Measurements from ENCODE around the gene PNO1.
"Not testable (repeated sequence)": the region's sequence is repeated elsewhere in the genome, so short reads cannot be mapped to it uniquely, and the experiment has no call there.

PNO1 gene

GRCh38 chr2:68158134-68158447 lies 403 bp downstream of the PNO1 start:
- no peak for DNase-seq

GRCh38 chr2:68163641-68164040 lies 6.0 kb downstream of the PNO1 start:
- DNase-seq, result no peak

- no peak for DNase-seq
Measured at GRCh38 chr2:68167186-68167585, 9.5 kb downstream of the PNO1 start.

DNA sequence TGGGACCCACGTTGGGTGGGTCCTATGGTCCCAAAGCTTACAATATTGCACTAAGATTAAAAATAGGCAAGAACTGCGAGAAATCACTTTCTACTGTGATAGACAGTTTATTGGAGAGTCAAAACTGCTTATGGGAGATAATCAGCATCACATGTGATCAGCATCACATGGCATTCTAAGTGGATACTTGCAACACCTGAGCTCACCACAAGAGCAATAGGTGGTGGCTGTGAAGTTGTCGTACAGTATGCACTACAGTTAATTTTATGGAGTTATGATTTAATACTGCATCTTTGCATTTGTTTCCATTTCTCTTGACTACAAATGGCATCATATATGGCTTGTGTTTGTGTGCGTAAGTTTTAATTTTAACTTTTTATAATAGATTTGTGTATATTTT lies 11.6 kb downstream of the PNO1 start:
- no peak for DNase-seq

GRCh38 chr2:68171146-68171545 lies 13.5 kb downstream of the PNO1 start:
- DNase-seq, result no peak

GRCh38 chr2:68171684-68172083 lies 14.0 kb downstream of the PNO1 start:
- no peak for DNase-seq

GRCh38 chr2:68172521-68172920 lies 14.8 kb downstream of the PNO1 start:
- no peak for DNase-seq

GRCh38 chr2:68172990-68173700 lies 15.5 kb downstream of the PNO1 start:
- no peak for DNase-seq

DNA sequence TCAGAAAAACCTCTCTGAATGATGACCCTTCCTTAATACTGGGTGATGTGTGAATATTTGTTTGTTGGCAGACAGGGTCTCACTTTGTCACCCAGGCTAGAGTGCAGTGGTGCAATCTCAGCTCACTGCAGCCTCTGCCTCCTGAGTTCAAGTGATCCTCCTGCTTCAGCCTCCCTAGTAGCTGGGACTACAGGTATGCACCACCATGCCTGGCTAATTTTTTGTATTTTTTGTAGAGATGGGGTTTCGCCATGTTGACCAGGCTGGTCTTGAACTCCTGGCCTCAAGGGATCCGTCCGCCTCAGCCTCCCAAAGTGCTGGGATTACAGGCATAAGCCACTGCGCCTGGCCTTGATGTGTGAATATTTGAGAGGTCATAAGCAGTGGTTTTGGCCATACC lies 17.5 kb downstream of the PNO1 start:
- DNase-seq, result not testable (repeated sequence)

DNA sequence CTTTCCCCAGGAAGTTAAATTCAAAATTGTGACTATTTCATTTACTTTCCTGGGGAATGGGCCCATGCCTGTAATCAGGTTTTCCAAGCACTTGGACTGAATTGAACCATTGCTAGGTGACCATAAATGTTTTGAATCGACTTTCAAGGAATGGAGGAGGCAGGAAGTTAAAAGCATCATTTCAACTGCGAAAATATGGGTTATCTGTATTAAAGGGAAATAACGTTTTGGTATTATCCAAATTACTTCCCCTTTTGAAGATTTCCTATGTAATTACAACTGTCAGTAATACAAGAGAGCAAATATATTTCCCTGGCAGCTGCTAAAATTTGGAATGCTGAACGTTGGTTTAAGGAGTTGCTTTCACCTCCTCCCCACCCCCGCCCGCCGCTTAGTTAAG lies 19.0 kb downstream of the PNO1 start:
- no peak for DNase-seq

- DNase-seq, result no peak
Measured at GRCh38 chr2:68177541-68177940, 19.9 kb downstream of the PNO1 start.

DNA sequence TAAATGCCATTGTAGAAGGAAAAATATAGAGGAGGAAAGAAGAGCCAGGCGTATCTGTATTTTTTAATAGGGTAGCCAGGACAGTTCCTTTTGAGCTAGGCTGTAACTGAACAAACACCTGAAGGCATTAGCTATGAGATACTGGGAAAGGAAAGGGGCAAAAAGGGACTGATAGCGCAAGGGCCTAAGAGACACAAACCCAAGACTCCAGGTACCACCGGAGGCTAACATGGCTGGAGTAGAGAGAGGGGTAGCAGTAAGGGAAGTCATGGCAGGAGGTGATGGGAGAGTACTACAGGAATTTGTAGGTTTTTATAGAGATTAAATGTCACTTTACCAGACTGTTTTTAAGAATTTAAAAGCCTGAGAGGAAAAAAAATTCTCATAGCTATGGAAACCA lies 20.7 kb downstream of the PNO1 start:
- DNase-seq, result no peak

DNA sequence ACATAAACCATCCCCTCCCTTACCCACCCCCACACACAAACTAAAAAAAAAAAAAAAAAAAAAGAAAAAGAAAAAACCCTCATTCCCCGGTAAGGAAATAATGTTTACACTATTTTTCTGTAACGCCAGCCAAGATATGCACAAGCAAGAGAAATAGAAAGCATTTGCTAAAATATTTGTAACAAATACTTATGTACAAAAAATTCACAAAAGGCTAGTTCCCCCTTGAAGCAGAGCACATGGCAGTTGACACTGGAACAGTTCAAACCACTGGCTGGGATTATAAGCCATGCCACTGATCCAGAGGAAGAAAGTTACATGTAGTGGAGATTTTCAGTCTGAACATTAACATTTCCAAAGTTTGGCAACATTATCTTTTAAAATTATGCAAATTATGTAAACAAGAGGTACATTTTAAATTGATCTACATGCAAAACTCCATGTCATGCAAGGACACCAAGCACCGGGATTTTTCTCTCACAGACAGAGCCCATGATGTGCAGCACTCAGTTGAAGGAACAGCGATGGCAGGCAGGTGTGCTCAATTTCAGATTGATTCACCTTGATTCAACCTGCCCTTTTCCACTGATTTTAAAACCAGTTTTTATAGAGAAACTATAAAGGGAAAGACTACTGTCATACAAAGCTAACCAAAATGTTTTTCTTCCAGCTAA lies 21.4 kb downstream of the PNO1 start:
- no peak for DNase-seq

GRCh38 chr2:68182902-68183301 lies 25.2 kb downstream of the PNO1 start:
- no peak for DNase-seq

DNA sequence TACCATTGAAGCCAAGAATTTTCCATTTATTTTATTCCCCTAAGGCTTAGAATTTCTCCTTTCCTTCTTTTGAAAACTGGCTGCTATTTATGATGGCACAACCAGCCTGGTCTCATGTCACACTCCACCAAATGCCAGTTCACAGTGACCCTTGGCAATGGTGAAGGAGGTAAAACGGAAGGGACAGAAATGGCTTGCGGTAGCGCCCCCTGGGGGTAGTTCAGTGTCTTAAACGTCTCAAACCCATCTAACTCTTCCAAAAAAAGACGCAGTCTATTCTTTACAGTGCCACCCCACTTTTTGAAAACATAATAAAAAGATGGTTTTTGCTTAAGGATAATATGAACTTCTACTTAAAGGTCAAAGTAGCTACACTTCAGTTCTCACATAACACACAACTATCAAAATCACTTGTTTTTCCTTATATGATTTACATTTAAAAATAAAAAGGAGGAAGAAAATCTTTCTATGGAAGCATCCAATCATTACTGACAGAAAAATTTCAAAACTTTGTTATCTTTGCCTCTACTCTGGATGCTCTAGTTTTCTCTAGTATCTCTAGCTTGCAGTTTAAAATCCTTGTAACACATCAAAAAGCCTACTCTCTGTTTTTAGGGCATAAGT lies 28.0 kb downstream of the PNO1 start:
- peak in 1 of 2 experiments; percentile 30 for DNase-seq

GRCh38 chr2:68187329-68187728 lies 29.6 kb downstream of the PNO1 start:
- DNase-seq, result no peak

DNA sequence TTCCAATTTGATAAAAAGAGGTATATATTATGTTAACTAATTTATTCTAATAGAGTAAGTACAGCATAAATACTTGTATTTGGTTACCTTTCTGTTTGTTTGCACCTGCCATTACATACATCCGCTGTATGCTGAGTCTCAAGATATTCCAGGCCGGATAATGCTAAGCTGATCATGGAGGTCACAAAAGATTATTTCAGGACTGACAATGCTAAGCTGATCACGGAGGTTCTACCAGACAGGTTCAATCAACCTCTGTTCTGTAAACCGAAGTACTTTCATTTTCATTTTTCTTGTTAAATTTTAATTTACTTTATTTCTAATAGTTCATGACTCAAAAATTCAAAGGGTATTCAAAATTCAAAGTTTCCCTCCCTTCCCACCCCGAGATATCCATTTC lies 31.1 kb downstream of the PNO1 start:
- DNase-seq, result no peak

DNA sequence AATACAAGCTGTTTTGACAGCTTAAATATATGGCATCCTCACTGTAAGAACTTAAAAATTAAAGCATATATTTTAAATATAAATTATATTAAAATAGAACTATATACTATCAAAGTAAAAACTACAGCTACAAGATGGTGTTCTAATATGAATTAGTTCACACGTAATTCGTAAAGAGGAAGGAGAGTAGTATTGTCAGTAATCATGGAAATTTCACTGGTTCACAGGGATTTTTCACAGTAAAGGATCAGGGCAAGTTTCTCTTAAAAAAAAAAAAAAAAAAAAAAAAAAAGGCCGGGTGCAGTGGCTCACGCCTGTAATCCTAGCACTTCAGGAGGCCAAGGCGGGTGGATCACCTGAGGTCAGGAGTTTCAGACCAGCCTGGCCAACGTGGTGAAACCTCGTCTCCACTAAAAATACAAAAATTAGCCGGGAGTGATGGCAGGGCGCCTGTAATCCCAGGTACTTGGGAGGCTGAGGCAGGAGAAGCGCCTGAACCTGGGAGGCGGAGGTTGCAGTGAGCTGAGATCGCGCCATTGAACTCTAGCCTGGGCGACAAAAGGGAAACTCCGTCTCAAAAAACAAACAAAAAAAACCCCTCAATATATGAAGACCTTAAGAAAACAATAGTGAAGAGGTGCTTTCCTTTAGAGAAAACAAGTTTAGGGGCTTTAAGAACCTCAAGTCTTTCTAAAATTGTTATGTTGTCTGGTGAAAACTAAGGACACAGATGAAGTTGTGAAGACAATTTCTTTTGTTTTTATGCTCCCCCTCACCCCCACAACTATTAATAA lies 32.5 kb downstream of the PNO1 start:
- no peak for DNase-seq

- peak in 1 of 2 experiments; percentile 33 for DNase-seq
Measured at GRCh38 chr2:68190991-68191731, 33.5 kb downstream of the PNO1 start.

DNA sequence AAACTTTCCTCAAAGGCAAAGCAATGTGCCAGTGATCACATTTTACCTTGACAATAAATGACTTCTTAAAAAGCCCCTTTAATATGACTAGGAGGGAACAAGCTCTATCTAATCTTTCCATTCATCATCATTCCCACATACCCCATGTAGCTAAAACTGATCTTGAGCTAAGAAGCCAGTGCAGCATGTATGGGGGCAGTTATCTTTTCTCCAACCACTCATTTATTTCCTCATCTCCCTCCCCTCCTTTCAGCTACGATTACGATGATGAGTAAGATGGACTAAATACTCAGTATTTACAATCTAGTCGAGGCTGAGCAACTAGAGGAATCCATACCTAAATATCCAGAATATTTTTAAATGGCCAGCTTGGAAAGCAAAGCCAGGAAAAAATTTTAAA lies 35.5 kb downstream of the PNO1 start:
- no peak for DNase-seq

- peak in 1 of 2 experiments; percentile 23 for DNase-seq
Measured at GRCh38 chr2:68193787-68194372, 36.2 kb downstream of the PNO1 start.

DNA sequence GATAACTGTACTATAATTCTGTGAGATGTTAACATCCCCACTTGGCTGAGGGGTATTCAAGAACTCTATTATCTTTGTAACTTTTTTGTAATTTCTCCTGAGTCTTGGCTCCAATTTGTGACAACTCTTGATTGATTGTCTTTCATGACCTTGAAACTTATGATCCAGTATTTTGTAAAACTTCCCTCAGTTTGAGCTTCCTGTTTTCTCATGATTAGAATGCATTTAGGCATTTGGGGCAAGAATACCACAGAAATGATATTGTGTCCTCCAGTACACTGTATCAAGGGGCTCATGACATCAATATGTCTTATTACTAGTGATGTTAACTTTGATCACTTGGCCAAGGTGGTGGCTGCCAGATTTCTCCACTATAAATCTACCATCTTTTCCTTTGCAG lies 37.4 kb downstream of the PNO1 start:
- no peak for DNase-seq

Measured in SW 1271 (cell line).